Measurements from ENCODE around the gene VAC14. TPM values are rescaled to one million over a fixed set of nuclear protein-coding genes. Genes with fewer than 3 reads are reported as not detected.
A peak's percentile ranks its signal among the peaks of the same experiment; 100 is the strongest.
"Not testable (repeated sequence)": the region's sequence is repeated elsewhere in the genome, so short reads cannot be mapped to it uniquely, and the experiment has no call there.

The VAC14 gene
- total RNA-seq = 18.4 and 36.0 TPM in 2 replicates

DNA sequence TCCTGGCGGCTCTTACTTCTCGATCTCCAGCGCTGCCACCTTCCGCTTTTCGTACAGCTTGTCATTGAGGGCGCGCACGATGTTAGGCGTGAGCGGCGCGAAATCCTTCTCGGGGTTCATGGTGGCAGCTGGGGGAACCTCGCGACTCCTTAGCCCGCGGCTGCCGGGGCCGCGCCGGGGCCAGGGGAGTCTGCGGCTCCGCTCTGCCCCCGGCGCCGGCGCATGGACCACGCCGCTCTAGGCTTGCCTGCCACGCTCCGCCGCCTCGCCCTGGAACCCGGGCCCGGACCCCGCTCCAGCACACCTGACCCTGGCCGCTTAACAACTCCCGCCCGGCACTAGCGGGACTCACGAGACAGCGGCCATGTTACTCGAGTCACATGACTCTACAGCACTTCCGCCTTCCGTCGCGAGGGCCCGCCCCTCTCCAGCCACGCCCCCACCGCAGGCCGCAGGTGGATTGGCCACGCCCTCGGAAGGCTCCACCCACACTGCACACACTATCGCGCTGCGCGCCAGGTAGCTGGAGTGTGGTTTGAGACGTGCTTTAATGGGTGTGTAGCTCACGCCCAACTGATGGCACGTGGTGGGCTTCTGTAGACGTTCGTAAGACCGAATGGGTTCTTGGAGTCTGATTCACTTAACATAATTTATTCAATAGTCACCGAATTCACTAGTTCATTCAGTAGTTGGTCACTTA is at the start of gene VAC14:
Gene VAC14 (minus strand): TSS at position 378 of the 700 bp plus-strand sequence. CDS start 258 bp downstream, at position 120.
- peak; percentile 89 for DNase-seq (ENCODE audit: low read depth)
- FAIRE-seq = no peak
- TF ChIP-seq, protein P1, sequence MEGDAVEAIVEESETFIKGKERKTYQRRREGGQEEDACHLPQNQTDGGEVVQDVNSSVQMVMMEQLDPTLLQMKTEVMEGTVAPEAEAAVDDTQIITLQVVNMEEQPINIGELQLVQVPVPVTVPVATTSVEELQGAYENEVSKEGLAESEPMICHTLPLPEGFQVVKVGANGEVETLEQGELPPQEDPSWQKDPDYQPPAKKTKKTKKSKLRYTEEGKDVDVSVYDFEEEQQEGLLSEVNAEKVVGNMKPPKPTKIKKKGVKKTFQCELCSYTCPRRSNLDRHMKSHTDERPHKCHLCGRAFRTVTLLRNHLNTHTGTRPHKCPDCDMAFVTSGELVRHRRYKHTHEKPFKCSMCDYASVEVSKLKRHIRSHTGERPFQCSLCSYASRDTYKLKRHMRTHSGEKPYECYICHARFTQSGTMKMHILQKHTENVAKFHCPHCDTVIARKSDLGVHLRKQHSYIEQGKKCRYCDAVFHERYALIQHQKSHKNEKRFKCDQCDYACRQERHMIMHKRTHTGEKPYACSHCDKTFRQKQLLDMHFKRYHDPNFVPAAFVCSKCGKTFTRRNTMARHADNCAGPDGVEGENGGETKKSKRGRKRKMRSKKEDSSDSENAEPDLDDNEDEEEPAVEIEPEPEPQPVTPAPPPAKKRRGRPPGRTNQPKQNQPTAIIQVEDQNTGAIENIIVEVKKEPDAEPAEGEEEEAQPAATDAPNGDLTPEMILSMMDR (IDR thresholded peaks at IDR 0.05; ENCODE audit: insufficient read depth, low read length, severe bottlenecking) = no peak
- Histone ChIP-seq H3K36me3 (ENCODE audit: control insufficient read depth, insufficient read depth, low read length) (peaks cover 5% of the 10 kb centered on the region), H3K4me3 (ENCODE audit: low read depth, low read length) (peak within 1 kb of the TSS; percentile 90), H3K27me3 (ENCODE audit: control insufficient read depth, insufficient read depth, low read length) (no peaks in the 10 kb centered on the region)

- DNase-seq (ENCODE audit: low read depth); H3K4me3 ChIP-seq (ENCODE audit: low read depth, low read length); H3K27me3 ChIP-seq (ENCODE audit: control insufficient read depth, insufficient read depth, low read length); FAIRE-seq; H3K36me3 ChIP-seq (ENCODE audit: control insufficient read depth, insufficient read depth, low read length): not testable (repeated sequence)
Observed at GRCh38 chr16:70823498-70824118, 22.6 kb upstream of the VAC14 start.

GRCh38 chr16:70822734-70823133 is 21.8 kb upstream of the VAC14 start:
- not testable (repeated sequence) for DNase-seq (ENCODE audit: low read depth); H3K4me3 ChIP-seq (ENCODE audit: low read depth, low read length); FAIRE-seq; H3K36me3 ChIP-seq (ENCODE audit: control insufficient read depth, insufficient read depth, low read length); H3K27me3 ChIP-seq (ENCODE audit: control insufficient read depth, insufficient read depth, low read length)

DNA sequence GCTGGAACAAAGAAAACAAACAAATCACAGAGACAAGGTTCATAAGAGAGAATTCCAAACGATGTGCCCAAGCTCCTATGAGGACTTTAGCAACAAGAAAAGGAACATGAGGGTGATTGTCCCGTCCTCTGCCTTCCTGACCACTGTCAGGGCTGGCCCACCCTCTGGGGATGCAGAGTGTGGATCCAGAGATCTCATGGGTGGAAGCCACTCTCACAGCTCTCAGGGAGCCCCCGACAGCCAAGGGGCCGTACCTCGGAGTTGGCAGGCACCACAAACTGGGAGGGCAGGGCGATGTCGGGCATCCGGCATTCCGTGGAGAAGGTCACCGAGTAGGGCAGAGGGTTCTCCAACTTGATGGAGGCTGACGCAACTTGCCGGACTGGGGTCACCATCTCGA is 17.1 kb upstream of the VAC14 start:
- FAIRE-seq; H3K27me3 ChIP-seq (ENCODE audit: control insufficient read depth, insufficient read depth, low read length); H3K36me3 ChIP-seq (ENCODE audit: control insufficient read depth, insufficient read depth, low read length); H3K4me3 ChIP-seq (ENCODE audit: low read depth, low read length); DNase-seq (ENCODE audit: low read depth): not testable (repeated sequence)

DNA sequence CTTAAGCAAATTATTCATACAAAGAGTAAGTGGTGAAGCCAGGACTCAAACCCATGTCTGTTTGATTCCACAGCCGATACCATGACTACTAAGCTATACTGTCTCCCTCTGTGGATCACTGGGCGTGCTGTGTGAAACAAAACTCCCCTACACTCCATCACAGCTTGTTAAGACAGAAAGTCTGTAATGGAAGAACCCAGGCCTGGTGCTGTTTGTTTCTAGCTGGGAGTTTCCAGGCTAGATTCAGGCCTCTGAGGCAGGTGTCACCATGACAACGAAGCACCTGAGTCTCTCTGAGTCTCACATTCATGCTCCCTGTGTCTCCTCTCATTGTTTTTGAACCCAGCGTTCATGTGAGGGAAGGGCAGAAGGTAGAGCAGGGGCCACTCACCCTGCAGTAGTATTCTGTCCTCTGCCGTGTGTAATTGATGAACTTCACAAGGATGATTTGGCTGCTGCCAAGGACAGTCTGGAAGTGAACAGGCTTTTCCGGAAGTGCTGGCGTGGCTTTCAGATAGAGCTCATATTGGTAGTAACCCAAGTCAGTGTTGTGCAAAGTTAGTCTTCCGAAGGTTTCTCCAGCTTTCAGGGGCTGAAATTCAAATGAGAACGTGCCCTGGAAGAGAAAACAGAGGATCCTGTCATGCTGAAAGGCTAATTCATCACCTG is 8.6 kb upstream of the VAC14 start:
- Histone ChIP-seq H3K36me3 (ENCODE audit: control insufficient read depth, insufficient read depth, low read length) (no peaks in the 10 kb centered on the region), H3K27me3 (ENCODE audit: control insufficient read depth, insufficient read depth, low read length) (no peaks in the 10 kb centered on the region), H3K4me3 (ENCODE audit: low read depth, low read length) (no peak overlapping the region)
- FAIRE-seq (no peak), DNase-seq (ENCODE audit: low read depth) (no peak)
- TF ChIP-seq, protein P1 (IDR thresholded peaks at IDR 0.05; ENCODE audit: insufficient read depth, low read length, severe bottlenecking) = no peak

DNA sequence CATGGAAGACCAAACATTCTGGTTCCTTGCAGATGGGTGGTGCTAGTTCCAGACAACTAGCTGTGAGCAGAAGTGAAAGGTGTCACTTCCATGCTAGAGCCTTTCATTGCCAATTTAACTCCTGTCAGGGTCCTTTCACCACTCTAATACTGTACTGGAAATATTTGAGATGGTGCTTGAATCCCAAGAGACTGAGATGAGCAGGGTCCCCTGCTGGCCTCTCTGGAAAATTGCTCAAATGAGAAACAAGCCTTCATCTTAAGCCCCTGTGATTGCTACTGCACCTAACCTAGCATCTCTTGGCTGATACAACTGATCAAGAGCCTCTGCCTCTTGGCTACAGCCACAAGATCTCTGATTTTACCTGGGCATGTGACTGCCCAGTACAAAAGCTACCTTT is 7.4 kb upstream of the VAC14 start:
- TF ChIP-seq, protein P1 (IDR thresholded peaks at IDR 0.05; ENCODE audit: insufficient read depth, low read length, severe bottlenecking) = peak; percentile 25
- no peaks in the 10 kb centered on the region for H3K27me3 ChIP-seq (ENCODE audit: control insufficient read depth, insufficient read depth, low read length)
- DNase-seq (ENCODE audit: low read depth) (no peak), FAIRE-seq (no peak)
- no peaks in the 10 kb centered on the region for H3K36me3 ChIP-seq (ENCODE audit: control insufficient read depth, insufficient read depth, low read length)
- no peak overlapping the region for H3K4me3 ChIP-seq (ENCODE audit: low read depth, low read length)

GRCh38 chr16:70805787-70806186 is 4.8 kb upstream of the VAC14 start:
- TF ChIP-seq, protein P1 (IDR thresholded peaks at IDR 0.05; ENCODE audit: insufficient read depth, low read length, severe bottlenecking) = no peak
- H3K27me3 ChIP-seq (ENCODE audit: control insufficient read depth, insufficient read depth, low read length) = no peaks in the 10 kb centered on the region
- no peak for FAIRE-seq
- no peak overlapping the region for H3K4me3 ChIP-seq (ENCODE audit: low read depth, low read length)
- DNase-seq (ENCODE audit: low read depth) = peak; percentile 95
- no peaks in the 10 kb centered on the region for H3K36me3 ChIP-seq (ENCODE audit: control insufficient read depth, insufficient read depth, low read length)
